SK-N-SH treated with all-trans-retinoic acid at 6 μM for 48 hours (cell line): ENCODE data around the gene F8.
"Not testable (repeated sequence)": the region's sequence is repeated elsewhere in the genome, so short reads cannot be mapped to it uniquely, and the experiment has no call there.

Source experiments
- ARNTL ChIP-seq: fragments of 450-650 bp; formaldehyde crosslinking; IDR thresholded peaks from 2 replicates; pipeline ENCODE4 v1.5.0; 2020; ENCODE audit warnings: low read depth, mild to moderate bottlenecking, moderate library complexity, borderline replicate concordance
- BACH2 ChIP-seq: fragments of 250-450 bp; sonication (Bioruptor Pico); IDR thresholded peaks from 2 replicates; pipeline ENCODE4 v1.9.0; 2021; ENCODE audit warnings: mild to moderate bottlenecking, borderline replicate concordance
- CSRNP3 ChIP-seq: fragments of 250-450 bp; sonication (Bioruptor Pico); IDR thresholded peaks from 2 replicates; pipeline ENCODE4 v1.5.1; 2021; ENCODE audit warnings: mild to moderate bottlenecking, moderate library complexity
- ESRRG ChIP-seq: fragments of 250-450 bp; sonication (Bioruptor Pico); IDR thresholded peaks from 2 replicates; pipeline ENCODE4 v1.6.1; 2021; ENCODE audit warnings: mild to moderate bottlenecking
- ISL1 ChIP-seq: fragments of 250-450 bp; sonication (Bioruptor Pico); IDR thresholded peaks from 2 replicates; pipeline ENCODE4 v2.1.2; 2022; ENCODE audit warnings: mild to moderate bottlenecking, moderate library complexity
- RARB ChIP-seq: fragments of 250-450 bp; sonication (Bioruptor Pico); IDR thresholded peaks from 2 replicates; pipeline ENCODE4 v1.8.0; 2021; ENCODE audit warnings: mild to moderate bottlenecking, moderate library complexity
- SNAI2 ChIP-seq: fragments of 250-450 bp; sonication (Bioruptor Pico); IDR thresholded peaks from 2 replicates; pipeline ENCODE4 v1.5.0; 2020; ENCODE audit warnings: mild to moderate bottlenecking, moderate library complexity
- ZFP3 ChIP-seq: fragments of 250-450 bp; sonication (Bioruptor Pico); IDR thresholded peaks from 2 replicates; pipeline ENCODE4 v1.5.0; 2020; ENCODE audit warnings: mild to moderate bottlenecking, moderate library complexity
- ZFP30 ChIP-seq: fragments of 450-650 bp; formaldehyde crosslinking; IDR thresholded peaks from 2 replicates; pipeline ENCODE4 v1.5.0; 2022; ENCODE audit warnings: mild to moderate bottlenecking, moderate library complexity
- ZNF565 ChIP-seq: fragments of 450-650 bp; formaldehyde crosslinking; conservative IDR thresholded peaks from 2 replicates; pipeline ENCODE4 v1.5.0; 2020; ENCODE audit warnings: low read depth, mild to moderate bottlenecking, moderate library complexity
- ZNF8 ChIP-seq: fragments of 450-650 bp; formaldehyde crosslinking; IDR thresholded peaks from 2 replicates; pipeline ENCODE4 v1.5.0; 2020; ENCODE audit warnings: mild to moderate bottlenecking, moderate library complexity
- TF ChIP-seq, protein P1 (sequence below): fragments of 250-450 bp; sonication (Bioruptor Pico); IDR thresholded peaks from 2 replicates; pipeline ENCODE4 v1.5.1; 2020; ENCODE audit warnings: low read depth, mild to moderate bottlenecking, moderate library complexity

GRCh38 chrX:154885057-154885456, 137.5 kb downstream of the F8 start:
- TF ChIP-seq ZNF8; ZFP30 (CRISPR knock-in tag); ZFP3 (CRISPR knock-in tag); ESRRG (CRISPR knock-in tag); BACH2 (CRISPR knock-in tag); ZNF565 (CRISPR knock-in tag); SNAI2 (CRISPR knock-in tag); ISL1; CSRNP3 (CRISPR knock-in tag); RARB; ARNTL (CRISPR knock-in tag): not testable (repeated sequence)
- TF ChIP-seq, protein P1, sequence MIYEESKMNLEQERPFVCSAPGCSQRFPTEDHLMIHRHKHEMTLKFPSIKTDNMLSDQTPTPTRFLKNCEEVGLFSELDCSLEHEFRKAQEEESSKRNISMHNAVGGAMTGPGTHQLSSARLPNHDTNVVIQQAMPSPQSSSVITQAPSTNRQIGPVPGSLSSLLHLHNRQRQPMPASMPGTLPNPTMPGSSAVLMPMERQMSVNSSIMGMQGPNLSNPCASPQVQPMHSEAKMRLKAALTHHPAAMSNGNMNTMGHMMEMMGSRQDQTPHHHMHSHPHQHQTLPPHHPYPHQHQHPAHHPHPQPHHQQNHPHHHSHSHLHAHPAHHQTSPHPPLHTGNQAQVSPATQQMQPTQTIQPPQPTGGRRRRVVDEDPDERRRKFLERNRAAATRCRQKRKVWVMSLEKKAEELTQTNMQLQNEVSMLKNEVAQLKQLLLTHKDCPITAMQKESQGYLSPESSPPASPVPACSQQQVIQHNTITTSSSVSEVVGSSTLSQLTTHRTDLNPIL (CRISPR knock-in tag), result not testable (repeated sequence)
